Germinal center (tissue), 1 donor: ENCODE measurements around the gene KRT36.

ENCODE experiments used
- DNase-seq: peaks from one replicate; pipeline ENCODE4 v3.0.0; 2012; ENCODE audit warnings: mixed read lengths, low spot score

Gene KRT36

GRCh38 chr17:41489531-41489930 is at the start of gene KRT36:
Gene KRT36, minus strand, starts transcription at chr17:41489910. Its CDS starts 46 bp downstream, at chr17:41489864.
- no peak for DNase-seq

- DNase-seq: no peak
These were observed 49.4 kb upstream of the KRT36 start for GRCh38 chr17:41539071-41539492.

- no peak for DNase-seq
These were observed 48.9 kb upstream of the KRT36 start for GRCh38 chr17:41538565-41538991.

GRCh38 chr17:41537990-41538389 is 48.3 kb upstream of the KRT36 start:
- DNase-seq: no peak

- no peak for DNase-seq
These were observed 47.9 kb upstream of the KRT36 start for GRCh38 chr17:41537614-41537954.

GRCh38 chr17:41536741-41537613 is 47.3 kb upstream of the KRT36 start:
- no peak for DNase-seq

- DNase-seq: no peak
These were observed 46.2 kb upstream of the KRT36 start for GRCh38 chr17:41535764-41536481.

- DNase-seq: no peak
These were observed 45.3 kb upstream of the KRT36 start for GRCh38 chr17:41534899-41535546.

- DNase-seq: no peak
These were observed 43.9 kb upstream of the KRT36 start for GRCh38 chr17:41533613-41534012.

GRCh38 chr17:41532947-41533570 is 43.3 kb upstream of the KRT36 start:
- no peak for DNase-seq

GRCh38 chr17:41531993-41532392 is 42.3 kb upstream of the KRT36 start:
- no peak for DNase-seq

- no peak for DNase-seq
These were observed 40.6 kb upstream of the KRT36 start for GRCh38 chr17:41530062-41531048.

- DNase-seq: no peak
These were observed 39.8 kb upstream of the KRT36 start for GRCh38 chr17:41529491-41529915.

GRCh38 chr17:41528959-41529353 is 39.2 kb upstream of the KRT36 start:
- no peak for DNase-seq

GRCh38 chr17:41527063-41528023 is 37.6 kb upstream of the KRT36 start:
- no peak for DNase-seq

GRCh38 chr17:41524261-41524660 is 34.6 kb upstream of the KRT36 start:
- DNase-seq: no peak

- DNase-seq: no peak
These were observed 34.1 kb upstream of the KRT36 start for GRCh38 chr17:41523787-41524186.

- DNase-seq: no peak
These were observed 33.5 kb upstream of the KRT36 start for GRCh38 chr17:41523225-41523593.

GRCh38 chr17:41522301-41523224 is 32.9 kb upstream of the KRT36 start:
- no peak for DNase-seq
